HG02588 (cell line): ENCODE measurements around the gene SCARB1.

Experiments used
- ATAC-seq: cut with Tn5 transposase; IDR thresholded peaks from one replicate; pipeline ENCODE4 v1.9.1; 2021; ENCODE audit warnings: mild to moderate bottlenecking, moderate library complexity; ENCODE audit not compliant: unreplicated experiment

SCARB1 gene

DNA sequence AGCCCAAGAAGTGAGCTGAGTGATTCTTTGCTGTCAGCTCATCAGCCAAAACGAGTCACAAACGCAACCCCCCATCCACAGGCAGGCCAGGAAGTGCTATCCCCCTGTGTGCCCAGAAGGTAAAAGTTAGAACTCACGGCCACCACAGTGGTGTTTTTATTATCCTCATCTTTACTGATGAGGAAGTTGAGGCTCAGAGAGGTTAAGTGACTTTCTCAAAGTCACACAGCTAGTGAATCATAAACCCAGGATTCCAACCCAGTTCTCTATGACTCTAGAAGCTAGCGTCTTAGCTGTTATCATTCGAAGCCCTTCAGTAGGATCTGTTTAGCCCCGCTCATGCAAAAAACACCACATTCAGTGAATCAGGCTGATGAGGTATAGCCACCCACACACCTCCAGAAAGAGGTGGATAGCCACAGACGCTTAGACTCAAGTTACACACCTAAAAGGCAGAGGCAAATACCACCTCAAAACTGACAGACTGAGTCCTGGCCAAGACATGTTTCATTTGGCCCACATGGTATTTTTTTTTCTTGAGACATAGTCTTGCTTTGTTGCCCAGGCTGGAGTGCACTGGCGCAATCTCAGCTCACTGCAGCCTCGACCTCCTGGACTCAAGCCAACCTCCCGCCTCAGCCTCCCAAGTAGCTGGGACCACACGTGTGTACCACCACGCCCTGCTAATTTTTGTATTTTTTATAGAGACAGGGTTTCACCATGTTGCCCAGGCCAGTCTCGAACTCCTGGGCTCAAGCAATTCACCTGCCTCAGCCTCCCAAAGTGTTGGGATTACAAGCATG, 100.7 kb downstream of the SCARB1 start:
- ATAC-seq: no peak

DNA sequence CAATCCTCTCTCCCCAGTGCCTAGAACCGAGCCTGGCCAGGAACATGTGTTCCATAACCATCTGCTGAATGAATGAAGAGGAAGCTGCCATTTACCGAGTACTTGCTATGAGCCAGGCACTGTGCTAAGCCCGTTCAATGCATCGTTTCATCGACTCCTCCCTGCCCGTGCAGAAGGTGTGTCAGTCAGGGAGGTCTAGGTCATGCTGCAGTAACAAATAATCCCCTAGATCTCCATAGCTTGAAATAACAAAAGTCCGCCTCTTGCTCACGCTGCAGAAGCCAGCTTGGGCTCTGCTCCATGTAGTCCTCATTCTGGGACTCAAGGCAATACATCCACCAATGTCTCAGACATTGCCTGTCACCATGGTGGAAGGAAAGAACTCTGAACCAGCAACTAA, 101.3 kb downstream of the SCARB1 start:
- no peak for ATAC-seq

DNA sequence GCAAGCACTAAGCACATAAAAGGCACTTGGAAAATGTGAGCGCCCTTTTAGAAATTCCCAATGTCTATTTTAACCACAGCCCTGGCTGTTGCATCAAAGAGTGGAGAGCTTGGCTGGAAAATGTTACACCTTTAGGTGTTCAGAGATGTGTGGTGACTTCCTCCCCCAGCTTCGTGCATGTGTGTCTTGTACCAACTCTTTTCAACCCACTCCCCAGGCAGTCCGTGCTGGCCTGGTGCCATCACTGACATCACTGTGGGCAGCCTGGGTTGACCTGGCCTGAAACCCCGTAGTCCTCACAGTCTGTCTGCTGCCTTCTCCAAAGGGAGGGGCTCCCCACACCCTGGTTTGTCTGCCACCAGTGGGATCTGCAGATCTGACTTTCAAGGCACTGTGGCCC, 101.8 kb downstream of the SCARB1 start:
- ATAC-seq: no peak

DNA sequence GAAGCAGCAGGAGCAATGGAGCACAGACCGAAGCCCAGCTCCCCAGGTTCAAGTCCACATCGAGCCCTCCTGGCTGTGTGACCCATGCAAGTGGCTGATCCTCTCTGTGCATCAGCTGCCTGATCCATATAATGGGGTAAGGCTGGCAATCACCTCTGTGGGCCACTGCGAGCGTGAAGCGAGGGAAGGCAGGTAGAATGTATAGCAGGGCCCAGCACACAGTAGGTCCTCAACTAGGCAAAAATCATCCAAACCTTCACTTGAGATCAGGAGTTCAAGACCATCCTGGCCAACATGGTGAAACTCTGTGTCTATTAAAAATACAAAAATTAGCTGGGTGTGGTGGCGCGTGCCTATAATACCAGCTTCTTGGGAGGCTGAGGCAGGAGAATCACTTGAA, 102.6 kb downstream of the SCARB1 start:
- ATAC-seq: no peak

DNA sequence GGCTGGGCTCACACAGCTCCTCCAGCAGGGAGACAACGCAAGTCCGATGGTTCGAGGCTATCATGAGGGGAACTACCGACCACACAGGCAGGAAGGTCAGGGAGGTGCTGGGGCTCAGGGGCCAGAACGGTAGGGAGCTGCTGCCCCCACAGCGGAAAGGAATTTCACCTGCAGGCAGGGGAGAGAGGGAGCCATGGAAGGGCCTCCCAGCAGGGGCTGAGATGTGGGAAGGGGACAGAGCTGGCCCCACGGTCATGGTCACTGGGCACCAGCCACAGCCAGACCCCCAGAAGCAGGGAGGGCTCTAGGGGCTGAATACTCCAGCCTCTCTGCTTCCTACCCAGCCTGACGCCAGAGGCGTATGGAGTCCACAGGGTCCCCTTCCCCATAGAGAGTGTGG, 103.1 kb downstream of the SCARB1 start:
- ATAC-seq: no peak

DNA sequence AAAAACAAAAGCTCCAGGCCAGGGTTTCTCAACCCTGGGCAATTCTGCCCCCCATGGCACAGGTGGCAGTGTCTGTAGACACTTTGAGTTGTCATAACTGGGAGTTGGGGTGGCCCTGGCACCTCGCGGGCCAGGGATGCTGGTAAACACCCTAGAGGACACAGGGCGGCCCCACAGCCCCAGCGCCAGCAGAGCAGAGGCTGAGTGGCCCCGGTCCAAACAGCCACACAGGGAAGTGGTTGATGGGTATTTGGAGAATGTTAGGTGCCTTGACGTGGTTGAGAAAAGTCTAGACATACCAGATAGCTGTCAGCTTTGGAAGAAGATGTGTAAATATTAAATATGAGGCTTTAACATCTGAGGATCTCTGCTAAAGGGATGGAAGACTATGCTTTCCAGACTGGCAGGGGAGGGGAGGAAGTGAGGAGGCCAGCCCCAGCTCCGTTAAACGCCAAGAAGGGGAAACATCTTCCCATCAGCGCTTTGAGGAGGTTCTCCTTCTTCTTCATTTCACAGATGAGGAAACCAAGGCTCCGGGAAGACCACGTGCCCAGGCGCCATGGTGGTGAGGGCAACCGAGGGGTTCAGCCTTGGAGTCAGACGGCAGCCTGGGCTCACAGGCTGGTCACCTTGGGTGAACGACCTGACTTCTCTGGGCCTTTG, 103.7 kb downstream of the SCARB1 start:
- no peak for ATAC-seq

DNA sequence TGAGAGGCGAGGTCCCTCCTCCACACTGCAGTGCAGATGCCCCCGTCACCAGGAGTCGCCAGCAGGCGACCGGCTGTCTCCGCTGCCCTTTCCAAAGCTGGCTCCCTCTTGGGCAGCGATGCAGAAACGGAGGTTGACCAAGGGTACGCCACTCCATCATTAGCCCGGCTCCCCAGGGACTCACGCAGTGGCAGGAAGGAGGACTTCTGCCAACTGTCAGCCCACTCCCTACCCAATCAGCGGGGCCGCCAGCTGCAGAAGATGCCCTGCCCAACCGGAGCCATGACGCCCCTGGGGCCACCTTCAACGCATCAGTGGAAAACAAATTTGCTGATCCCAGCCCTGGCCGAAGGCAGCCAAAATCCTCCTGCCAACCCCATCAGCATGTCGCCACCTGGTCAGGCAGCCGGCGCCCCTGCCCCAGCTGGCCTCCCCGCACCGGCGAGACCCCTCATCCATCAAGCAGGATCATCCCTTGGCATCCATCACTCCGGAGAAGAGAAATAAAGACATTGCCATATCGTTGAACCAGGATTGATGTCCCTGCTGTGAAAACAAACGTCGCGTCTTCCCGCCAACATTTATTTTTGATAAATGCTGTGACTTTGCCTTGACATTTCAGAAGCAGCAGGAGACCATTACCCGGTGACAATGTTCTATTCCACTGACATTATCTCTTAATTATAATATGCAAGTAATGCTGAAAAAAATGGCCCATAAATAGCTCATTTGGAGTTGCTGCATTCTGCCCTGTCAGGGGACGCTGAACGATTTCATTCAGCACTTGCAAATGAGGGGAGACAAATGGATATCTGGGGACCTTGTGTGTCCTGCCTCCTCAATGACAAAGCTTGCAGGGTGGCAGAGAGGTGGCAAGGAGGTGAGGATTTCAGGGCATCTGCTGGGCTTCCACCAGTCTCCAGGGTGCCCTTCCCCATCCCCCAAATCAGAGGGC, 105.1 kb downstream of the SCARB1 start:
- ATAC-seq: no peak

DNA sequence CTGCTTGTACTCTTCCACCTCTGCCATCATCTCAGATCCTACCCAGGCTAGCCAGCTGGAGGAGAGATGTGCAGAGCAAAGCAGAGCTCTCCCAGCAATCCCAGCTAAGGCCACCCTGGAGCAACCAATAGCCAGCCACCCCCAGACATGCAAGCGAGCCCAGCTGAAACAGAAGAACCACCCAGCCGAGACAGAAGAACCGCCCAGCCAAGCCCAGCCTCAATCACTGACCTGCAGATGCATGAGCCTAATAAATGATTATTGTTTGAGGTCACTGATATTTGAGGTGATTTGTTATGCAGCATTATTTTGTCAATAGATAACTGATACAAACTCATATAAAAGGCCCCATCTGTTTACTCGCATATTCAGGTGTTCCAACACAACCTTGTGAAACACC, 106.3 kb downstream of the SCARB1 start:
- no peak for ATAC-seq

DNA sequence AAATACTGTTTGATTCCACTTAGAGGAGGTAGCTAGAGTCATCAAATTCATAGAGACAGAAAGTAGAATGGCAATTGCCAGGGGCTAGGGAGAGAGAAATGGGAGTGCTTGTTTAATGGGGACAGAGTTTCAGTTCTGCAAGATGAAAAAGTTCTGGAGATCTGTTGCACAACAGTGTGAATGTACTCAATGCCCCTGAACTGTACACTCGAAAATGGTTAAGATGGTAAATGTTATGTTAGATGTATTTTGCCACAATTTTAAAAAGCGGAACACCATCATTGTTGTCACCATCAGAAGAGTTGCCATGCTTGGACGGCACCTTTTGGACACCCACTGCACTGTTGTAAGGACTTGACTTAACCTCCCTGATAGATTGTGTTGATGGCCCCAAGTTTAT, 106.9 kb downstream of the SCARB1 start:
- ATAC-seq: no peak

DNA sequence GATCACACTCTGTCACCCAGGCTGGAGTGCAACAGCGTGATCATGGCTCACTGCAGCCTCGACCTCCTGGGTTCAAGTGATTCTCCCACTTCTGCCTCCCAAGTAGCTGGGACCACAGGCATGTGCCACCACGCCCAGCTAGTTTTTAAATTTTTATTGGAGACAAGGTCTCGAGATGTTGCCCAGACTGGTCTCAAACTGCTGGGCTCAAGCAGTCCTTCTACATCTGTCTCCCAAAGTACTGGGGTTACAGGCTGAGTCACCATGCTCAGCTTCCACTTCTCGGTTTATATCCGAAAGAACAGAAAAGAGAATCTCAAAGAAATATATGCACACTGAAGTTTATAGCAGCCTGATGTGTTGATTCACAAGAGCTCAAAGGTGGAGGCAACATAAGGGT, 107.5 kb downstream of the SCARB1 start:
- no peak for ATAC-seq

DNA sequence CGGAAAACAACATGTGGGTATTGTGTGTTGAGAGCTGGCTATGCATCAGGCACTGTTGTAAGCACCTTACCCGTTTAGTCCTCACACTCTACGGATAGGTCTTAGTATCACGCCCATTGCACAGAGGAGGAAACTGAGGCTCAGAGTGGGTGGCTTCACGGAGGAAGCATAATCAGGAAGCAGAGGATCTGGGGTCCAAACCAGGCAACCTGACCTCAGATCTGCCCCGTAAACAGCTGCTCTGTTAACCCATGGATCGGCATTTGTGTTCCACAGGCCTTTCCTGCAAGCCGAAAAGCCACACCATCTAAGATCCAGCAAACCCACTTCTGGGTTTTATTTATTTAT, 107.9 kb downstream of the SCARB1 start:
- ATAC-seq: no peak

DNA sequence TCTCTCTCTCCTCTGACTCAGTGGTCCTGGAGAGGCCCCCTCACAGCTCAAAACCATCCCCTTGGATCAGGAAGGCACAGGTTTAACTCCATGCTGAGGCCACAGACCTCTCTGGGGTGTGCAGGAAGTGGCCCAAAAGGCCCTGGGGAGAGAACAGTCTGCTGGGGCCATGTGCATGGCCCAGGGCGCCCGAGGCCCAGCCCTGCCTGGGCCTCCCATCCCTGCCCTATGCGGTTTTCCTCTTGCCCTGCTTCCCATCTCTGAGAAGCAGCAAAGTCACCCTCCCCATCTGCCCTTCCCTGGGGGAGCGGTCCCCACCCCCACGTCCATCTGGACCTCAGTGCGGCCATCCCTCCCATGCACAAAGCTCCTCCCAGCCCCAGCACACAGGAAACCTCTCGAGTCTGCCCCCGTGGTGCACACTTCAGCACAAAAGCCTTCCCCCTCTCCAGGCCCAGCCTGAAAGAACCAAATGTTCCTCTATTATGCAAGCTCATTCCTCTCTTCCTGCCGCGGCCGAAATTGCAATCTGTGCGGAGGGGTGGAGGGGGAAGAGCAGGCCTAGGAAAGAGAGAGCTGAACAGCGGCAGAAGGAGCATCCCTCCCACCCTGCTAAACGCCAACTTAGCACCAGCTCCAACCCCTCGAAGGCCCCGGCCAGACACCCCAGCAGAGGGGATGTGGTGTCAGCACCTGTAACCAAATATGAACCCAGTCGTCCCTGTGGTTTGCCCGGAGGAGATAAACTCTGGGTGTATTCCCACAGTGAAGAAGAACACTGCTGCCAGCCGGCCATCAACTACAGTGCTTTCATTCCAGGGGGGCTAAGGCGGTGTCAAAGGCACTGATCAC, 108.5 kb downstream of the SCARB1 start:
- no peak for ATAC-seq

DNA sequence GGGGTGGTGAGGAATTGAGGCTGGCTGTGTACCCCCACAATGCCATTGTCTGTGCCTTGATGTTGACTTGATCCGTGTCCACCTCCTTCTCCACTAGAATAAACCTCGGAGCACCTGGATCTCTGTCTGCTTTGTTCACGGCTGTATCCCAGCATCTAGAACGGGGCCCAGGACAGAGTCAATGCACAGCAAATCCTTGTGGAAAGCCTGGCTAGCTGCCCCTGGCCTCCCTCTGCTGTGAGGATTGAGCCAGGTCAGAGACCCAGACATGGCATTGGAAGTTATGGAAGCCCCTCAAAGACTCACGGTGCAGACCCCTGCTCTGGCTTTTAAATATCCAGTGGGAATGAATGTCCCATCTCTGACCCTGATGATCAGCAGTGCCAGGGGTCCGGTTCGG, 109.2 kb downstream of the SCARB1 start:
- no peak for ATAC-seq

DNA sequence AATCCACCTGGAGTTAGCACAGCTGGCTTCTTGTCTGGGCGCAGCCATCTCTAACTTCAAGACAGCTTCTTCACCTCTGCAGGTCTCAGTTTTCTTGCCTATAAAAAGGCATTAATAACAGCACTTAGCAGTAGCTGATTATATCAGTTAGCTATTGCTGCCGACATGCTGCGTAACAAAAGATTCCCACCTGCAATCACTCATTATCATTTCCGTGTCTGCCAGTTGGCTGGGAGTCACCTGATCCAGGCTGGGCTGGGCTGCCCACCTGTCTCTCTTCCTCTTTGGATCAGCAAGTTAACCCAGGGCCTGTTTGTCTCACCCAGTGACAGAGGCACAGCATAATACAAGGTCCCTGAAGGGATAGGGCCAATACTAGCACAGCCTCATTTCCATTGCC, 109.7 kb downstream of the SCARB1 start:
- ATAC-seq: no peak

DNA sequence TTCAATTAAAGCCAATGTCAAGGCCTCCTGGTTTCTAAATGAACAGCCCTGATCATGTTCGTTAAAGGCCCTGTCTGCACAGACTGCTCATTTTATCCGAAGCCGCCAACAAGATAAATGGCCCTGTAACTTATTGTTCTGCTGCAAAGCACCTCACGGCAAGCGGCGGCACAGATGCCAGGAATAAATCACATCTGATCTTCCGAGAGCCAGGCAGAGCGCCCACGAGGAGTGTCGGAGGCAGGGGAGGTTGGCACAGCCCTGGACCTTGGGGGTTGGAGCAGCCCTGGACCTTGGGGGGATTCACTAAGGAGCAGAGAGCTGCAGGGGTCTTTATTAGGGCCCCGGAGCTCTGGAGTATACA, 110.5 kb downstream of the SCARB1 start:
- no peak for ATAC-seq

DNA sequence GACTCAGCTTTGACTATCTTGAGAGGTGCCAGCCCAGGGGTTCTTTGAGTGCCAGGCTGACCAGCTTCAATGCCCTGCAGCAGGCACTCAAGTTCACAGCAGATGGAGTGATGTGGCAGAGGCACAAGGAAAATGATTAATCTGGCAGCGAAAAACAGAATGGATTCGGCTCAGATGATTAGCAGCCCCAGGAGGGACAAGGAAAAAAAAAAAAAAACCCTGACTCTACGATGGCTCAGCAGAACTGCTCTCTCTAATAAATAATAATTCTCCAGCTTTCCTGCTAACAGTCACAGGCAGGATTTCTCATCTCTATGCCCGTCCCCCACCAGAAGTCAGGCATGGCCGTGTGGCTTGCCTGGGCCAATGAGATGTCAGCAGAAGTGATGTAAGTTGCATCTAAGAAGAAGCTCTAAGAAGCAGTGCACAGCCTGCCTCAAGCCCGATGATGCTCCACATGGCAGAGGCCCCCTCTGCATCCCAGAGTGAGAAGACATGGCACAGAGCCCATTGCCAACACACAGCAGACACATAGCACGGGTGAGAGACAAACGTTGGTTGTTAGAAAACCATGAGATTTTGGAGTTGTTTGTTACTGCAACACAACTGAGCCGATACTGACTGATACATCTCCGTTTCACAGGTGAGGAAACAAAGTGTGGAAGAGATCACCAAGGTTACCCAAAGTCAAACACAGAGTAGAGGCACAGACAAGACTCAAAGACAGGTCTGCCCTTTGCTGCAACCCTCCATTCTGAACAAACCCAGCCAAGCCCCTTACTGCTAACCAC, 111.0 kb downstream of the SCARB1 start:
- ATAC-seq: no peak

DNA sequence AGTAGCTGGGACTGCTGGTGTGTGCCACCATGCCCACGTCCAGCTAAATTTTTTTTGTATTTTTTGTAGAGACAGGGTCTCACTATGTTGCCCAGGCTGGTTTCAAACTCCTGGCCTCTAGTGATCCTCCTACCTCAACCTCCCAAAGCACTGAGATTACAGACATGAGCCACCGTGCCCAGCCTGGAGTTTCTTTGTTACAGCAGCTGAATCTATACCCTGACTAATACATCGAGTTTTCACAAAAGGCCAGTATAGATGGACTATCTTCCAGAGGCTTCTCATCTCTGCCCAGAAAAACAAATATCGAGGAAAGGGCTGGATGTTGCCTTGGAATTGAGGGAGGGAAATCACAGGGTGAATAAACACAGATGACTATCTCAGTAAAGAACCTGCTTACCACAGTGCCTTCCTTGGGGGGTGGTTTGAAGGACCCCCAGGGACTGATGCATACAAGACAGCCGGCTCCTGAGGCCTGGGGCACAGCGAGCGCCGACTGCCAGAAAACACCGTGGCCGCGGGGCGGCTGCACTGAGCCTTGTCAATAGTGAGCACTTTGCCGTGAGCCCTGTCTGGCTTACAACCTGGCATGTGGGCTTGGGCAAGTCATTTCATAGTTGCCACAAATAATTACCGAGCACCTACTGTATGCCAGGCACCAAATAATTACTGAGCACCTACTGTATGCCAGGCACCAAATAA, 111.9 kb downstream of the SCARB1 start:
- no peak for ATAC-seq

DNA sequence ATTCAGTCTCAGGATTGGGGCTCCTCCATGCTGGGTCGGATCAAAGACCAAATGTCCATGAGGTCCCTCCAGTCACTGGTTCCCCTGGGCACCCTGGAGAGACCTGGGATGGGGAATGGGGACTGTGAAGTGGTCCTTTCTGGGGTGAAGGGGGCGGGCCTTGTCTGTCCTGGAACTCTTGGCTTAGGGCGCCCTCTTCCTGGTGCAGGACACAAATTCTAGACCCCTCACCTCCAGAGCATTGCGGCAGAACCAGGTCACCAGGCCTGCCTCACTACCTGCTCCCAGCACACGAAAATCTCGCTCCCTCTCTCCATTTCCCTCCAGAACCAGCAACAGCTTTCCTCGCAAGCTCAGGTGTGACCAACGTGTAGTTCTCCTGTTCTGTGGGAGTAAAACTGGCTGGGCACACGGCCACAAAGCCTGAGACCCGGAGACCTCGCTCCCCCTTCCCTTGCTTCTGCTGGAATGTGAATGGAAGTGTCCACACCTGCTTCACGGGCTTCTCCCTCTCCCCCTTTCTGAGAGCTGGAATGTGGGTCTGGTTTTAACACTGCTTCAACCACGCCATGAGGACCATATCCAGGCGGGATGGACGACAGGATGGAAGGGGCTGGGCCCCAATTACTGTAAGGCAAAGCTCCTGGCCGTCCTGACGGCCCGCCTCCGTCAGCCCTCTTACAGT, 112.7 kb downstream of the SCARB1 start:
- no peak for ATAC-seq

DNA sequence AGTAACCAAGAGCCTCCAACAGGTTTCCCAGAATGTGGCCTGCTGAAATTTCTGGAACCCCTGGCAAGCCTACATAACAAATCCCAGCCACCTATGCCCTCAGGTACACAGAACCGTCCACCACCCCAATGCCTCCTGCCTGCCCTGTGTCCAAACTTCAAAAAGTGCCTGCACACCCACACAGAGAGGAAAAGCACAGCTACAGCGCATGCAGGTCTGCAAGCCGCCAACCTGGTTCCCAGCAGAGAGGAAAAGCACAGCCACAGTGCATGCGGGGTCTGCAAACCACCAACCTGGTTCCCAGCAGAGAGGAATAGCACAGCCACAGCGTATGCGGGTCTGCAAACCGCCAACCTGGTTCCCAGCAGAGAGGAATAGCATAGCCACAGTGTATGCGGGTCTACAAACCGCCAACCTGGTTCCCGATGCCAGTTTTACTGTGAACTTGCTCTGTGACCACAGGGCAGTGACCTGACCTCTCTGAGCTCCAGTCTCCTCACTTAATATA, 113.5 kb downstream of the SCARB1 start:
- ATAC-seq: no peak
